Measurements from ENCODE around the gene SCRT2. TPM values are rescaled to one million over a fixed set of nuclear protein-coding genes. Genes with fewer than 3 reads are reported as not detected.

SCRT2 gene
- total and polyA plus RNA-seq, 9 of the 15 experiments (the other 6 are each of a cell fraction or from before 2014, with no cell fraction given) = 0.04 to 0.75 (median 0.13) TPM; not detected in 2

DNA sequence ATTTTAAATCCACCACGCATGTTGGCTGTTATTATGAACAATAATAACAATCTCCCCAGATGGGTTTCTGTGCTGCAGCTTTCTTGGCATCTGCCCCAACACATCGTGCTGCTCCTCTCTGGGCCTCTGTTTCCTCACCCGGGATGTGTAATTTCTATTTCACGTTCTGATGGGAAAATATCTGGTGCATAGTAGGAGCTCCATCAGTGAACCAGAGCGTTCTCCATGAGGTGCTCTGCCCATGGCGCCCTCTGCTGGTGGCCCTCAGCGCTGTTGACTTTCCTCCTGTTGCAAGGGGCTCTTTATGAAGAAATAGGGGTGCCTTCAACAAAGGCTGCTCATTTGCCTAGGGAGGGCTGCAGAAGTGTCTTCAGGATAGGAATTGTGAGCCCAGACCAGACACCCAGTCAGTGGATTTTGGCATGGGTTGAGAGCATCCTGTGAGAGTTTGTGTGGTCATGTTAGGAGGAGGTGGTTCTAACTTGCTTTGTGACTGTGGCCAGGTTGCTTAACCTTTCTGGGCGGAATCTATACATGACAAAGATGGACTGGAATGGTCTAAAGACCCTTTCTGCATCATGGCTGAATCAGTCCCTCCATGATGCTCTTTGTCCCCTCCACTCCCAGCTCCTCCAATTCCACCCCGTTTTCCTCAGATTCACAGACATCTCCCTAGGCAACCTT is 8.1 kb downstream of the SCRT2 start (continued):
- no peak for TF ChIP-seq ZNF232 (CRISPR knock-in tag; IDR thresholded peaks at IDR 0.05)
- TF ChIP-seq ZNF124 (CRISPR knock-in tag; IDR thresholded peaks at IDR 0.05) = no peak
- no peak for TF ChIP-seq HMG20A (CRISPR knock-in tag; conservative IDR thresholded peaks at IDR 0.05)
- TF ChIP-seq RB1 (IDR thresholded peaks at IDR 0.05; ENCODE audit: low read depth) = no peak
- TF ChIP-seq TAF9B (IDR thresholded peaks at IDR 0.05; ENCODE audit: partially characterized antibody) = no peak
- TF ChIP-seq DPF2 (IDR thresholded peaks at IDR 0.05) = no peak
- TF ChIP-seq, protein P1, sequence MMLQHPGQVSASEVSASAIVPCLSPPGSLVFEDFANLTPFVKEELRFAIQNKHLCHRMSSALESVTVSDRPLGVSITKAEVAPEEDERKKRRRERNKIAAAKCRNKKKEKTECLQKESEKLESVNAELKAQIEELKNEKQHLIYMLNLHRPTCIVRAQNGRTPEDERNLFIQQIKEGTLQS (IDR thresholded peaks at IDR 0.05) = no peak
- TF ChIP-seq, protein P1 (CRISPR knock-in tag; conservative IDR thresholded peaks at IDR 0.05) = no peak
- TF ChIP-seq HDAC3 (IDR thresholded peaks at IDR 0.05; ENCODE audit: borderline replicate concordance, partially characterized antibody) = no peak
- no peak for TF ChIP-seq NFE2 (IDR thresholded peaks at IDR 0.05; ENCODE audit: low read depth)
- TF ChIP-seq, protein P2, sequence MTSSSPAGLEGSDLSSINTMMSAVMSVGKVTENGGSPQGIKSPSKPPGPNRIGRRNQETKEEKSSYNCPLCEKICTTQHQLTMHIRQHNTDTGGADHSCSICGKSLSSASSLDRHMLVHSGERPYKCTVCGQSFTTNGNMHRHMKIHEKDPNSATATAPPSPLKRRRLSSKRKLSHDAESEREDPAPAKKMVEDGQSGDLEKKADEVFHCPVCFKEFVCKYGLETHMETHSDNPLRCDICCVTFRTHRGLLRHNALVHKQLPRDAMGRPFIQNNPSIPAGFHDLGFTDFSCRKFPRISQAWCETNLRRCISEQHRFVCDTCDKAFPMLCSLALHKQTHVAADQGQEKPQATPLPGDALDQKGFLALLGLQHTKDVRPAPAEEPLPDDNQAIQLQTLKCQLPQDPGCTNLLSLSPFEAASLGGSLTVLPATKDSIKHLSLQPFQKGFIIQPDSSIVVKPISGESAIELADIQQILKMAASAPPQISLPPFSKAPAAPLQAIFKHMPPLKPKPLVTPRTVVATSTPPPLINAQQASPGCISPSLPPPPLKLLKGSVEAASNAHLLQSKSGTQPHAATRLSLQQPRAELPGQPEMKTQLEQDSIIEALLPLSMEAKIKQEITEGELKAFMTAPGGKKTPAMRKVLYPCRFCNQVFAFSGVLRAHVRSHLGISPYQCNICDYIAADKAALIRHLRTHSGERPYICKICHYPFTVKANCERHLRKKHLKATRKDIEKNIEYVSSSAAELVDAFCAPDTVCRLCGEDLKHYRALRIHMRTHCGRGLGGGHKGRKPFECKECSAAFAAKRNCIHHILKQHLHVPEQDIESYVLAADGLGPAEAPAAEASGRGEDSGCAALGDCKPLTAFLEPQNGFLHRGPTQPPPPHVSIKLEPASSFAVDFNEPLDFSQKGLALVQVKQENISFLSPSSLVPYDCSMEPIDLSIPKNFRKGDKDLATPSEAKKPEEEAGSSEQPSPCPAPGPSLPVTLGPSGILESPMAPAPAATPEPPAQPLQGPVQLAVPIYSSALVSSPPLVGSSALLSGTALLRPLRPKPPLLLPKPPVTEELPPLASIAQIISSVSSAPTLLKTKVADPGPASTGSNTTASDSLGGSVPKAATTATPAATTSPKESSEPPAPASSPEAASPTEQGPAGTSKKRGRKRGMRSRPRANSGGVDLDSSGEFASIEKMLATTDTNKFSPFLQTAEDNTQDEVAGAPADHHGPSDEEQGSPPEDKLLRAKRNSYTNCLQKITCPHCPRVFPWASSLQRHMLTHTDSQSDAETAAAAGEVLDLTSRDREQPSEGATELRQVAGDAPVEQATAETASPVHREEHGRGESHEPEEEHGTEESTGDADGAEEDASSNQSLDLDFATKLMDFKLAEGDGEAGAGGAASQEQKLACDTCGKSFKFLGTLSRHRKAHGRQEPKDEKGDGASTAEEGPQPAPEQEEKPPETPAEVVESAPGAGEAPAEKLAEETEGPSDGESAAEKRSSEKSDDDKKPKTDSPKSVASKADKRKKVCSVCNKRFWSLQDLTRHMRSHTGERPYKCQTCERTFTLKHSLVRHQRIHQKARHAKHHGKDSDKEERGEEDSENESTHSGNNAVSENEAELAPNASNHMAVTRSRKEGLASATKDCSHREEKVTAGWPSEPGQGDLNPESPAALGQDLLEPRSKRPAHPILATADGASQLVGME (CRISPR knock-in tag; IDR thresholded peaks at IDR 0.05) = no peak
- TF ChIP-seq, protein P3, sequence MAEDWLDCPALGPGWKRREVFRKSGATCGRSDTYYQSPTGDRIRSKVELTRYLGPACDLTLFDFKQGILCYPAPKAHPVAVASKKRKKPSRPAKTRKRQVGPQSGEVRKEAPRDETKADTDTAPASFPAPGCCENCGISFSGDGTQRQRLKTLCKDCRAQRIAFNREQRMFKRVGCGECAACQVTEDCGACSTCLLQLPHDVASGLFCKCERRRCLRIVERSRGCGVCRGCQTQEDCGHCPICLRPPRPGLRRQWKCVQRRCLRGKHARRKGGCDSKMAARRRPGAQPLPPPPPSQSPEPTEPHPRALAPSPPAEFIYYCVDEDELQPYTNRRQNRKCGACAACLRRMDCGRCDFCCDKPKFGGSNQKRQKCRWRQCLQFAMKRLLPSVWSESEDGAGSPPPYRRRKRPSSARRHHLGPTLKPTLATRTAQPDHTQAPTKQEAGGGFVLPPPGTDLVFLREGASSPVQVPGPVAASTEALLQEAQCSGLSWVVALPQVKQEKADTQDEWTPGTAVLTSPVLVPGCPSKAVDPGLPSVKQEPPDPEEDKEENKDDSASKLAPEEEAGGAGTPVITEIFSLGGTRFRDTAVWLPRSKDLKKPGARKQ (CRISPR knock-in tag; IDR thresholded peaks at IDR 0.05) = no peak
- TF ChIP-seq HCFC1 (IDR thresholded peaks at IDR 0.05; ENCODE audit: low read depth, low read length) = no peak
- no peak for TF ChIP-seq KLF1 (tag; IDR thresholded peaks at IDR 0.05)
- TF ChIP-seq, protein P4, sequence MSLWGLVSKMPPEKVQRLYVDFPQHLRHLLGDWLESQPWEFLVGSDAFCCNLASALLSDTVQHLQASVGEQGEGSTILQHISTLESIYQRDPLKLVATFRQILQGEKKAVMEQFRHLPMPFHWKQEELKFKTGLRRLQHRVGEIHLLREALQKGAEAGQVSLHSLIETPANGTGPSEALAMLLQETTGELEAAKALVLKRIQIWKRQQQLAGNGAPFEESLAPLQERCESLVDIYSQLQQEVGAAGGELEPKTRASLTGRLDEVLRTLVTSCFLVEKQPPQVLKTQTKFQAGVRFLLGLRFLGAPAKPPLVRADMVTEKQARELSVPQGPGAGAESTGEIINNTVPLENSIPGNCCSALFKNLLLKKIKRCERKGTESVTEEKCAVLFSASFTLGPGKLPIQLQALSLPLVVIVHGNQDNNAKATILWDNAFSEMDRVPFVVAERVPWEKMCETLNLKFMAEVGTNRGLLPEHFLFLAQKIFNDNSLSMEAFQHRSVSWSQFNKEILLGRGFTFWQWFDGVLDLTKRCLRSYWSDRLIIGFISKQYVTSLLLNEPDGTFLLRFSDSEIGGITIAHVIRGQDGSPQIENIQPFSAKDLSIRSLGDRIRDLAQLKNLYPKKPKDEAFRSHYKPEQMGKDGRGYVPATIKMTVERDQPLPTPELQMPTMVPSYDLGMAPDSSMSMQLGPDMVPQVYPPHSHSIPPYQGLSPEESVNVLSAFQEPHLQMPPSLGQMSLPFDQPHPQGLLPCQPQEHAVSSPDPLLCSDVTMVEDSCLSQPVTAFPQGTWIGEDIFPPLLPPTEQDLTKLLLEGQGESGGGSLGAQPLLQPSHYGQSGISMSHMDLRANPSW (CRISPR knock-in tag; IDR thresholded peaks at IDR 0.05) = no peak
- no peak for TF ChIP-seq ZNF655 (CRISPR knock-in tag; IDR thresholded peaks at IDR 0.05)

Measured in K562 (cell line).